K562 (cell line): ENCODE results near the gene ZNF556. TPM values are rescaled to one million over a fixed set of nuclear protein-coding genes. Genes with fewer than 3 reads are reported as not detected.

Source experiments
- AFF1 ChIP-seq, 2 experiments: fragments of 450-650 bp; IDR thresholded peaks; 2 replicates each; pipeline ENCODE4 v1.6.1; 2018; ENCODE audit warnings: mild to moderate bottlenecking in 2 of 2, low read depth in 1 of 2; ENCODE audit not compliant: partially characterized antibody in 2 of 2
- CHD7 ChIP-seq: fragments of 200-600 bp; sonication (generic); IDR thresholded peaks from one replicate; pipeline ENCODE4 v1.6.1; 2012; ENCODE audit warnings: mild to moderate bottlenecking, low read depth, low read length, inconsistent platforms
- polyA plus RNA-seq, 8 experiments: library from polyadenylated mRNA; depleted of rRNA in 4 of 8; stranded (reverse) in 5 of 8; unstranded in 3 of 8; fragments of >200 nt; fragmentation: Nextera tagmentation in 2 of 8; fragmentation: Illumina TruSeq in 1 of 8; extraction: Ambion mirVana in 2 of 8; extraction: Trizol in 1 of 8; gene quantifications; 2 replicates each; pipeline versions ENCODE4 v1.2.1 to v1.2.3, GENCODE V29; 2011 to 2014; ENCODE audit warnings: inconsistent platforms in 1 of 8, missing spikeins in 1 of 8
- total RNA-seq, 7 experiments: library from RNA; depleted of rRNA in 6 of 7; stranded (reverse); fragments of >200 nt in 6 of 7; fragmentation: Illumina TruSeq in 2 of 7; extraction: Trizol in 2 of 7; gene quantifications; 2 replicates each; pipeline versions ENCODE4 v1.2.1 to v1.2.3, GENCODE V29; 2011 to 2021; ENCODE audit warnings: low replicate concordance in 1 of 7
- TF ChIP-seq, protein P1 (sequence below): fragments of 450-650 bp; IDR thresholded peaks from 2 replicates; pipeline ENCODE4 v1.6.1; 2017; ENCODE audit warnings: antibody characterized with exemption, mild to moderate bottlenecking

ZNF556 gene
- total and polyA plus RNA-seq, 9 of the 15 experiments (the other 6 are each of a cell fraction or from before 2014, with no cell fraction given): 0.01 to 0.36 (median 0.10) TPM; not detected in 1

GRCh38 chr19:2887391-2887914, 20.3 kb downstream of the ZNF556 start (continued):
- TF ChIP-seq, protein P1, sequence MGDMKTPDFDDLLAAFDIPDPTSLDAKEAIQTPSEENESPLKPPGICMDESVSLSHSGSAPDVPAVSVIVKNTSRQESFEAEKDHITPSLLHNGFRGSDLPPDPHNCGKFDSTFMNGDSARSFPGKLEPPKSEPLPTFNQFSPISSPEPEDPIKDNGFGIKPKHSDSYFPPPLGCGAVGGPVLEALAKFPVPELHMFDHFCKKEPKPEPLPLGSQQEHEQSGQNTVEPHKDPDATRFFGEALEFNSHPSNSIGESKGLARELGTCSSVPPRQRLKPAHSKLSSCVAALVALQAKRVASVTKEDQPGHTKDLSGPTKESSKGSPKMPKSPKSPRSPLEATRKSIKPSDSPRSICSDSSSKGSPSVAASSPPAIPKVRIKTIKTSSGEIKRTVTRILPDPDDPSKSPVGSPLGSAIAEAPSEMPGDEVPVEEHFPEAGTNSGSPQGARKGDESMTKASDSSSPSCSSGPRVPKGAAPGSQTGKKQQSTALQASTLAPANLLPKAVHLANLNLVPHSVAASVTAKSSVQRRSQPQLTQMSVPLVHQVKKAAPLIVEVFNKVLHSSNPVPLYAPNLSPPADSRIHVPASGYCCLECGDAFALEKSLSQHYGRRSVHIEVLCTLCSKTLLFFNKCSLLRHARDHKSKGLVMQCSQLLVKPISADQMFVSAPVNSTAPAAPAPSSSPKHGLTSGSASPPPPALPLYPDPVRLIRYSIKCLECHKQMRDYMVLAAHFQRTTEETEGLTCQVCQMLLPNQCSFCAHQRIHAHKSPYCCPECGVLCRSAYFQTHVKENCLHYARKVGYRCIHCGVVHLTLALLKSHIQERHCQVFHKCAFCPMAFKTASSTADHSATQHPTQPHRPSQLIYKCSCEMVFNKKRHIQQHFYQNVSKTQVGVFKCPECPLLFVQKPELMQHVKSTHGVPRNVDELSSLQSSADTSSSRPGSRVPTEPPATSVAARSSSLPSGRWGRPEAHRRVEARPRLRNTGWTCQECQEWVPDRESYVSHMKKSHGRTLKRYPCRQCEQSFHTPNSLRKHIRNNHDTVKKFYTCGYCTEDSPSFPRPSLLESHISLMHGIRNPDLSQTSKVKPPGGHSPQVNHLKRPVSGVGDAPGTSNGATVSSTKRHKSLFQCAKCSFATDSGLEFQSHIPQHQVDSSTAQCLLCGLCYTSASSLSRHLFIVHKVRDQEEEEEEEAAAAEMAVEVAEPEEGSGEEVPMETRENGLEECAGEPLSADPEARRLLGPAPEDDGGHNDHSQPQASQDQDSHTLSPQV: no peak
- TF ChIP-seq CHD7 (no peak), AFF1 (IDR thresholded peaks at IDR 0.05; ENCODE audit: low read depth in 1 of 2, partially characterized antibody in 2 of 2) (no peak)
